H54 (cell line): ENCODE data around the gene ARFGAP2.

Experiments used
- DNase-seq: peaks from one replicate; pipeline ENCODE4 v3.0.0; 2011; ENCODE audit warnings: low spot score, mixed read lengths; ENCODE audit not compliant: insufficient read length
- FAIRE-seq: peaks from 3 replicates; lab custom pipeline; 2011; peaks lifted over from hg19 to GRCh38; lab: Jason Lieb, UNC
- POLR2A ChIP-seq: IDR thresholded peaks from 2 replicates; pipeline ENCODE4 v1.6.1; 2011; ENCODE audit warnings: low read depth, mild to moderate bottlenecking, low read length

Gene ARFGAP2

GRCh38 chr11:47155879-47156278, 20.8 kb downstream of the ARFGAP2 start:
- no peak for FAIRE-seq
- DNase-seq: no peak
- no peak for TF ChIP-seq POLR2A

DNA sequence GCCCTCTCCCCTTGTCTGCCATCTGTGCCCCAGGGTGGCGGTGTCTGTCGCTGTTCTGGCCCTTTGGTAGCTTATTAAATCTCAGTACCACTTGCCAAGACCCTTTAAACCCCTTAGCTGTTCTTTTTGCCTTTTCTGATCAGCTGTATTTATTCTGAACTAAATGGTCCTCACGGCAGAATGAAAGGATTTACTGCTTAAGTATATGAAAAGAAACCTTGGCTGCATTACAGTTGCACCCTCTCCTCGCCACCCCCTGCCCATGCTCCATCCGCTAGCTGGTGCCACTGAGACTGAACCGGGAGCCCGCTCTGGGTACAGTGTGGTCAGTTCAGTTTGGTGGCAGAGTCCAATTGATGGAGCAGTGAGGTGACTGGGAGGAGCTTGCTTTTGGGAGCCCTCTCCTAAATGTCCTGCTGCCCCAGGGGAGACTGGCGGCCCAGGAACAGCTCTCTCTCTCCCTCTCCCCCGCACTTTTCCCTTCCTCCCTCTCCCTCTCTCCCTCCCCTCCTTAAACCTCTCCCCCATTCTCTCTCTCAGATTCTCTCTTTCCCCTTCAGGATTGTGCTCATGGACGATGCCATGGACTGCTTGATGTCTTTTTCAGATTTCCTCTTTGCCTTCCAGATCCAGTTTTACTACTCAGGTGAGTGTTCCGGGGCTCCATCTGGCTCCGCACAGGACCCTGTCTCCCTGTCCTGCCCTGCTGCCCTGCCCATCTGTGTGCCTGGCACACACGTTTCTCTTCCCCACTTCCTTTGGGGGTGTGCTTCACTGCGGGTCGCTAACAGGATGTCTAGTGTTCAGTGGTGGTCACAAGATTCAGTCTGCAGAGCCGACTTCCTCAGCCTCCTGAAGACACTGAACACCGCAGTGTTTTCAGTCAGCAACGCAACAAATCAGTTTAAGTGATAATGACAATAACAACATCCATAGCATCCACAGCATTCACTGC, 21.8 kb downstream of the ARFGAP2 start:
- no peak for TF ChIP-seq POLR2A
- FAIRE-seq: no peak
- no peak for DNase-seq

- peak; percentile 65 for FAIRE-seq
- DNase-seq: peak; percentile 90
- TF ChIP-seq POLR2A: no peak
Observed at GRCh38 chr11:47152953-47153950, 23.4 kb downstream of the ARFGAP2 start.

GRCh38 chr11:47152126-47152952, 24.3 kb downstream of the ARFGAP2 start:
- FAIRE-seq (no peak), DNase-seq (no peak)
- TF ChIP-seq POLR2A: no peak

DNA sequence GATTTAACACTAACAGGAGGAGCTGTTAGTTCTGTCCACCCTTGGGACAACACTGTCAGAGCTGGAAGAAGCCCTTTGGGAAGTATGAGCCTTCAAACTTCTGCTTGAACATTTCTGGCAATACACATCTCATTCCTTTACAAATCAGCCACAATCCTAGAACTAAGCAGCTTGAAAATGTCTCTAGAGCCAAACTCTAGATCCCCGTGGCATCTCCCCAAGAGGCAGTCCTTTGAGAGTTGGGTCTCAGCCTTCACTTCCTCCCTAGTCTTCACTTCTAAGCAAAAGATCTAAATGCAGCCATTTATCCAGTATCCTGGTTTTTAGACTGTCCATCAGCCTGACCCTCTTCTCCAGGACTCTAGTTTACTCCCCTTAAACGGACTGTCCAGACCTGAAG, 26.9 kb downstream of the ARFGAP2 start:
- TF ChIP-seq POLR2A: no peak
- DNase-seq (no peak), FAIRE-seq (no peak)

- DNase-seq: no peak
- TF ChIP-seq POLR2A: no peak
Observed at GRCh38 chr11:47148903-47149531, 27.7 kb downstream of the ARFGAP2 start.

GRCh38 chr11:47148270-47148669, 28.4 kb downstream of the ARFGAP2 start:
- TF ChIP-seq POLR2A: no peak
- FAIRE-seq (no peak), DNase-seq (no peak)

More at GRCh38 chr11:47148903-47149531, 27.7 kb downstream of the ARFGAP2 start:
- FAIRE-seq: no peak

GRCh38 chr11:47147681-47148080, 29.0 kb downstream of the ARFGAP2 start:
- FAIRE-seq (no peak), DNase-seq (no peak)
- TF ChIP-seq POLR2A: no peak

- TF ChIP-seq POLR2A: no peak
- no peak for DNase-seq
- FAIRE-seq: no peak
Observed at GRCh38 chr11:47147250-47147649, 29.4 kb downstream of the ARFGAP2 start.

DNA sequence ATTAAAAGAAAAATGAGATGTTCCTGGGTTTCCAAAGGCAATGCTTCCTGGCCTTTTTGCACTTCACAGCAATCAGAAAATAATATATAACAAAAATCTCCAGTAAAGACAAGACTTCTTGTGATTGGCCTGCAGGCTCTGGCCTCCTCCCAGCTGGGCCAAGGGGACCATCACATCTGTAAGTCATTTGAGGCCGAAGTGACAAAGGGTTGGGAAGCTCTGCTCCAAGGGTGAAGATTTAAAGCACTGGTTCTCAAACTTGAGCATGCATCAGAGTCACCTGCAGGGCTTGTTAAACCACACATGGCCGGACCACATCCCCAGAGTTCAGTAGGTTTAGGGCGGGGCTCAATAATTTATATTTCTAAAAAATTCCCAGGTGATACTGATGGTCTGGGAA, 32.1 kb downstream of the ARFGAP2 start:
- FAIRE-seq (no peak), DNase-seq (no peak)
- TF ChIP-seq POLR2A: no peak

- DNase-seq (peak; percentile 83), FAIRE-seq (peak; percentile 84)
- TF ChIP-seq POLR2A: no peak
Observed at GRCh38 chr11:47143322-47143721, 33.4 kb downstream of the ARFGAP2 start.

GRCh38 chr11:47139878-47140277, 36.8 kb downstream of the ARFGAP2 start:
- DNase-seq: no peak
- FAIRE-seq: no peak
- TF ChIP-seq POLR2A: no peak

GRCh38 chr11:47137476-47137875, 39.2 kb downstream of the ARFGAP2 start:
- FAIRE-seq (no peak), DNase-seq (no peak)
- TF ChIP-seq POLR2A: no peak
